ENCODE measurements around the gene DGKG.

DGKG gene

GRCh38 chr3:186366206-186366605, 4.2 kb upstream of the DGKG start:
- TF ChIP-seq GABPA (IDR thresholded peaks at IDR 0.05; ENCODE audit: low read depth) (no peak), CTCF (IDR thresholded peaks at IDR 0.05; ENCODE audit: insufficient read depth, low read length) (no peak), SPI1 (IDR thresholded peaks at IDR 0.05; ENCODE audit: borderline replicate concordance, low read depth) (no peak), POLR2AphosphoS5 (IDR thresholded peaks at IDR 0.05; ENCODE audit: low read depth) (no peak), REST (IDR thresholded peaks at IDR 0.05; ENCODE audit: insufficient replicate concordance, low read depth) (no peak)
- peak overlapping the region; percentile 90 for H3K27ac ChIP-seq (replicated peaks)
- DNase-seq (ENCODE audit: low read depth in 1 of 2, low spot score in 1 of 2): peak in 1 of 2 experiments; percentile 62
- H3K27me3 ChIP-seq (ENCODE audit: insufficient read depth, poor library complexity, severe bottlenecking): no peaks in the 10 kb centered on the region
- H3K4me3 ChIP-seq (replicated peaks; ENCODE audit: insufficient read depth, low read length): no peak overlapping the region

GRCh38 chr3:186365202-186365974, 3.4 kb upstream of the DGKG start:
- H3K27ac ChIP-seq (replicated peaks): peak overlapping the region; percentile 90
- DNase-seq (ENCODE audit: low read depth in 1 of 2, low spot score in 1 of 2): peak; percentile 81 to 93
- TF ChIP-seq REST (IDR thresholded peaks at IDR 0.05; ENCODE audit: insufficient replicate concordance, low read depth) (peak; percentile 65), SPI1 (IDR thresholded peaks at IDR 0.05; ENCODE audit: borderline replicate concordance, low read depth) (no peak; the same call in 1 of the 2 replicates), POLR2AphosphoS5 (IDR thresholded peaks at IDR 0.05; ENCODE audit: low read depth) (peak; percentile 81)
- no peaks in the 10 kb centered on the region for H3K27me3 ChIP-seq (ENCODE audit: insufficient read depth, poor library complexity, severe bottlenecking)
- H3K4me3 ChIP-seq (replicated peaks; ENCODE audit: insufficient read depth, low read length): no peak overlapping the region

- Histone ChIP-seq H3K27me3 (ENCODE audit: insufficient read depth, poor library complexity, severe bottlenecking) (no peaks in the 10 kb centered on the region), H3K4me3 (replicated peaks; ENCODE audit: insufficient read depth, low read length) (no peak overlapping the region), H3K27ac (replicated peaks) (peak overlapping the region; percentile 90)
- no peak for TF ChIP-seq GABPA (IDR thresholded peaks at IDR 0.05; ENCODE audit: low read depth)
- TF ChIP-seq CTCF (IDR thresholded peaks at IDR 0.05; ENCODE audit: insufficient read depth, low read length): no peak
- TF ChIP-seq POLR2AphosphoS5 (IDR thresholded peaks at IDR 0.05; ENCODE audit: low read depth): no peak
- no peak for TF ChIP-seq SPI1 (IDR thresholded peaks at IDR 0.05; ENCODE audit: borderline replicate concordance, low read depth)
- TF ChIP-seq REST (IDR thresholded peaks at IDR 0.05; ENCODE audit: insufficient replicate concordance, low read depth): no peak
- no peak for DNase-seq (ENCODE audit: low read depth in 1 of 2, low spot score in 1 of 2)
These were observed 954 bp upstream of the DGKG start for GRCh38 chr3:186362988-186363387.

Data from HL-60 (cell line).